ENCODE results near the gene BBX. TPM values are rescaled to one million over a fixed set of nuclear protein-coding genes. Genes with fewer than 3 reads are reported as not detected.

BBX gene
- total and polyA plus RNA-seq, 2 of the 4 experiments (the other 2 are of a cell fraction): 13.6 to 107 TPM

- POLR2A ChIA-PET (ENCODE audit: unreplicated experiment): no interaction called here
- Histone ChIP-seq H2AK9ac (replicated peaks; ENCODE audit: low read depth, low read length, poor library complexity) (no peak overlapping the region), H3K4me1 (ENCODE audit: control insufficient read depth, insufficient read depth, low read length) (peaks cover 2% of the 10 kb centered on the region), H3K4me3 (ENCODE audit: insufficient read depth, low read depth, low read length) (no peak overlapping the region), H3K36me3 (ENCODE audit: control insufficient read depth, insufficient read depth, low read length) (peaks cover 24% of the 10 kb centered on the region), H2BK5ac (ENCODE audit: low read depth, low read length, poor library complexity, severe bottlenecking) (no peak overlapping the region), H2AFZ (replicated peaks; ENCODE audit: low read length, poor library complexity) (no peak overlapping the region), H4K20me1 (ENCODE audit: insufficient read depth, low read length) (no peaks in the 10 kb centered on the region), H3K4ac (ENCODE audit: low read depth, low read length) (no peak overlapping the region), H4K5ac (ENCODE audit: low read depth, low read length) (no peak overlapping the region), H2AK5ac (ENCODE audit: low read depth, low read length) (no peak overlapping the region), H3K14ac (replicated peaks; ENCODE audit: low read depth, low read length) (no peak overlapping the region), H3K27ac (ENCODE audit: insufficient read depth, low read length) (no peak overlapping the region), H3K23ac (ENCODE audit: low read depth, low read length) (no peak overlapping the region), H3K79me1 (ENCODE audit: low read depth in 1 of 2, low read length in 2 of 2) (no peaks in the 10 kb centered on the region), H4K91ac (ENCODE audit: insufficient read depth, low read depth, low read length) (no peak overlapping the region), H3K9me1 (ENCODE audit: insufficient read depth, low read length) (0 out of 2 replicates have a peak, but pooled peaks cover 4% of the 10 kb centered on the region), H4K8ac (ENCODE audit: low read depth in 2 of 2, low read length in 2 of 2) (no peak overlapping the region), H2BK20ac (ENCODE audit: low read depth, low read length) (no peak overlapping the region), H3K56ac (ENCODE audit: extremely low read depth, insufficient read depth, low read length) (no peak overlapping the region), H3K18ac (ENCODE audit: low read depth, low read length) (no peak overlapping the region), H3K9me3 (ENCODE audit: control insufficient read depth, insufficient read depth, low read length) (no peaks in the 10 kb centered on the region), H3K9ac (ENCODE audit: low read depth, low read length) (no peak overlapping the region), H3K4me2 (ENCODE audit: low read depth, low read length) (no peak overlapping the region), H3K27me3 (ENCODE audit: control insufficient read depth, insufficient read depth, low read length) (no peaks in the 10 kb centered on the region), H2BK120ac (ENCODE audit: low read depth, low read length) (no peak overlapping the region), H2BK15ac (ENCODE audit: low read depth, low read length) (no peak overlapping the region)
- ATAC-seq (ENCODE audit: low read depth) (no peak), DNase-seq (no peak)
- in situ Hi-C loops (cut with MboI; ENCODE audit: low sequenced_read_pairs): no loop called here
- dilution Hi-C loops (cut with HindIII; ENCODE audit: low sequenced_read_pairs, unreplicated experiment): no loop called here
- TF ChIP-seq MXI1 (IDR thresholded peaks at IDR 0.05; ENCODE audit: borderline replicate concordance, low read depth, low read length) (no peak), RFX5 (IDR thresholded peaks at IDR 0.05; ENCODE audit: low read depth, low read length) (no peak), FOS (IDR thresholded peaks at IDR 0.05; ENCODE audit: low read depth, low read length) (no peak), USF2 (IDR thresholded peaks at IDR 0.05; ENCODE audit: low read depth, low read length) (no peak), CTCF (conservative IDR thresholded peaks at IDR 0.05; ENCODE audit: low read depth, low read length) (no peak), NFE2L2 (IDR thresholded peaks at IDR 0.05; ENCODE audit: low read depth, low read length) (no peak), MAZ (IDR thresholded peaks at IDR 0.05; ENCODE audit: borderline replicate concordance, low read depth, low read length) (no peak), BHLHE40 (IDR thresholded peaks at IDR 0.05; ENCODE audit: low read depth, low read length) (no peak), RCOR1 (IDR thresholded peaks at IDR 0.05; ENCODE audit: insufficient replicate concordance, low read length) (no peak), MAFK (IDR thresholded peaks at IDR 0.05; ENCODE audit: low read depth, low read length) (no peak), CHD1 (IDR thresholded peaks at IDR 0.05; ENCODE audit: low read depth, low read length) (no peak), CEBPB (IDR thresholded peaks at IDR 0.05; ENCODE audit: low read depth, low read length) (no peak)
- CTCF ChIA-PET: no interaction called here
- no TSS peak for BruUV-seq (replicated peaks)
- intact Hi-C loops (cut with micrococcal nuclease): no loop called here
- no CpG with 5 or more reads among the region's 2 CpGs for WGBS, 2 experiments (ENCODE audit: extremely low coverage in 2 of 2, insufficient read length in 1 of 2)
Observed at GRCh38 chr3:107800710-107801109, 277.9 kb downstream of the BBX start.

All from IMR-90 (cell line).